ENCODE results near the gene CNTFR.

The CNTFR gene

GRCh38 chr9:34588671-34589635, 571 bp downstream of the CNTFR start:
- no peak for DNase-seq

GRCh38 chr9:34587271-34587670, 2.3 kb downstream of the CNTFR start:
- no peak for DNase-seq

- DNase-seq: no peak
Observed at GRCh38 chr9:34585946-34586669, 3.4 kb downstream of the CNTFR start.

- no peak for DNase-seq
Observed at GRCh38 chr9:34584970-34585369, 4.6 kb downstream of the CNTFR start.

GRCh38 chr9:34582787-34583186, 6.7 kb downstream of the CNTFR start:
- no peak for DNase-seq

GRCh38 chr9:34581318-34581717, 8.2 kb downstream of the CNTFR start:
- no peak for DNase-seq

- DNase-seq: no peak
Observed at GRCh38 chr9:34580358-34580757, 9.2 kb downstream of the CNTFR start.

GRCh38 chr9:34579808-34580163, 9.7 kb downstream of the CNTFR start:
- DNase-seq: no peak

- DNase-seq: no peak
Observed at GRCh38 chr9:34579104-34579807, 10.3 kb downstream of the CNTFR start.

- DNase-seq: peak; percentile 77
Observed at GRCh38 chr9:34578241-34579103, 11.1 kb downstream of the CNTFR start.

GRCh38 chr9:34577400-34578240, 11.9 kb downstream of the CNTFR start:
- peak; percentile 45 for DNase-seq

- DNase-seq: no peak
Observed at GRCh38 chr9:34576597-34577399, 12.7 kb downstream of the CNTFR start.

- DNase-seq: no peak
Observed at GRCh38 chr9:34575862-34576596, 13.5 kb downstream of the CNTFR start.

GRCh38 chr9:34575241-34575640, 14.3 kb downstream of the CNTFR start:
- no peak for DNase-seq

- DNase-seq: no peak
Observed at GRCh38 chr9:34574571-34574970, 15.0 kb downstream of the CNTFR start.

GRCh38 chr9:34573599-34574325, 15.8 kb downstream of the CNTFR start:
- DNase-seq: no peak

- DNase-seq: no peak
Observed at GRCh38 chr9:34572628-34573027, 16.9 kb downstream of the CNTFR start.

- no peak for DNase-seq
Observed at GRCh38 chr9:34572092-34572491, 17.4 kb downstream of the CNTFR start.

GRCh38 chr9:34571481-34571810, 18.1 kb downstream of the CNTFR start:
- DNase-seq: no peak

Data from fibroblast of skin of right quadriceps (primary cell).